22Rv1 (cell line): ENCODE results near the gene FGFR1OP2.

Source experiments
- H3K27ac ChIP-seq: fragments of 450-650 bp; 2 replicates; pipeline ENCODE4 v1.5.1; 2017
- ZFX ChIP-seq: fragments of 450-650 bp; IDR thresholded peaks from 2 replicates; pipeline ENCODE4 v1.6.1; 2017; ENCODE audit warnings: antibody characterized with exemption, borderline replicate concordance
- TF ChIP-seq, protein P1 (sequence below): fragments of 450-650 bp; IDR thresholded peaks from 2 replicates; pipeline ENCODE4 v1.5.1; 2017; ENCODE audit warnings: mild to moderate bottlenecking

FGFR1OP2 gene

GRCh38 chr12:26906704-26907103, 31.6 kb upstream of the FGFR1OP2 start:
- no peak for TF ChIP-seq ZFX
- TF ChIP-seq, protein P1, sequence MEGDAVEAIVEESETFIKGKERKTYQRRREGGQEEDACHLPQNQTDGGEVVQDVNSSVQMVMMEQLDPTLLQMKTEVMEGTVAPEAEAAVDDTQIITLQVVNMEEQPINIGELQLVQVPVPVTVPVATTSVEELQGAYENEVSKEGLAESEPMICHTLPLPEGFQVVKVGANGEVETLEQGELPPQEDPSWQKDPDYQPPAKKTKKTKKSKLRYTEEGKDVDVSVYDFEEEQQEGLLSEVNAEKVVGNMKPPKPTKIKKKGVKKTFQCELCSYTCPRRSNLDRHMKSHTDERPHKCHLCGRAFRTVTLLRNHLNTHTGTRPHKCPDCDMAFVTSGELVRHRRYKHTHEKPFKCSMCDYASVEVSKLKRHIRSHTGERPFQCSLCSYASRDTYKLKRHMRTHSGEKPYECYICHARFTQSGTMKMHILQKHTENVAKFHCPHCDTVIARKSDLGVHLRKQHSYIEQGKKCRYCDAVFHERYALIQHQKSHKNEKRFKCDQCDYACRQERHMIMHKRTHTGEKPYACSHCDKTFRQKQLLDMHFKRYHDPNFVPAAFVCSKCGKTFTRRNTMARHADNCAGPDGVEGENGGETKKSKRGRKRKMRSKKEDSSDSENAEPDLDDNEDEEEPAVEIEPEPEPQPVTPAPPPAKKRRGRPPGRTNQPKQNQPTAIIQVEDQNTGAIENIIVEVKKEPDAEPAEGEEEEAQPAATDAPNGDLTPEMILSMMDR = no peak
- no peak overlapping the region for H3K27ac ChIP-seq

DNA sequence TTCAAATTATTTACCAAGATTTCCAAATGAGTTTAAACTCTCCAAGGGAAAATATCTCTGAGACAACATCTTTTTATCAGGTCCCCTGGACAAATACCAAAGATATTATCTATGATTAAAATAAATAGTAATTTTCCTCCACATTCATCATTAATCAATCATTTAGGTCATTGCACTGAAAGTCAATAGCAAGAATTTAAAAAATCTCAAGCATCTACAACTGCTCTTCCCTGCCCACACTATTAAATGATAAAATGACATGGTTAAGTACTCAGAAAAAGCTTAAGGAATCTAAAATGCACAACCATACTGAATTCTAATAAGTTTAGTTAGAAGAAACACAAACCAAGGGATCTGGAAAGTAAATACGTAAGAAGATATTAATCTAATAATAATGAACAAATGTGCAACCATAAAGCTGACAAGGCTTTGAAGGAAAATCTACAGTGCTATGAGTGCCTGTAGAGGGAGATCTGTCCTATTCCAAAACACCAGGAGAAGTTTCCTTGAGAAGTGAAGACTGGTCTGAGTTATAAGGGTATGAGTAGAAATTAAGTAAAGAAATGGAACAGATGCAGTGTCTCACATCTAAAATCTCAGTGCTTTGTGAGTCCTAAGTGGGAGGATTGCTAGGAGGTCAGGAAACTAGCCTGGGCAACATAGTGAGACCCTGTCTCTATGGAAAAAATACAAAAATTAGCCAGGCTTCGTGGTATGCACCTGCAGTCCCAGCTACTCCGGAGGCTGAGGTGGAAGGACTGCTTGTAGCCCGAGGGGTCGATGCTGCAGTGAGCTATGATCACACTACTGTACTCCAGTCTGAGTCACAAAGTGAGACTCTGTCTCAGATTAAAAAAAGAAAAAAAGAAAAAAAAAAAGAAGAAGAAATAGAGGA, 19.7 kb upstream of the FGFR1OP2 start:
- TF ChIP-seq ZFX = no peak
- TF ChIP-seq, protein P1 = no peak; the same call in 1 of the 2 replicates
- no peak overlapping the region for H3K27ac ChIP-seq

DNA sequence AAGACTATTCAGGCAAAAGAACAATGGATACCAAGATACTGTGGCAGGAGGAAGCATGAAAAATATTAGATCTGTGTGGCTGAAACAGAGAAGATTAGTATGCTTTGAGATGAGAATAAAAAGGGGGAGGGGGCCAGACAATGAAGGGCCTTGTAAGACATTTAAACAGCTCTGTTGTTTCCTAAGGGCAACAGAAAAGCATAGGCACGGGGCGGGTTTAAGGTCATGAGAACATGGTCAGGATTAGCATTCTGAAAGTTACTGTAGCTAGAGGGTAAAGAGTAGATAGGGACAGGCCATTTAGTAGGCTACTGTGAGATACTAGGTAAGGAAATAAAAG, 19.1 kb upstream of the FGFR1OP2 start:
- no peak overlapping the region for H3K27ac ChIP-seq
- TF ChIP-seq ZFX = no peak
- TF ChIP-seq, protein P1 = no peak

- no peak overlapping the region for H3K27ac ChIP-seq
- TF ChIP-seq, protein P1 = no peak
- TF ChIP-seq ZFX = no peak
Measured at GRCh38 chr12:26921886-26922285, 16.4 kb upstream of the FGFR1OP2 start.

DNA sequence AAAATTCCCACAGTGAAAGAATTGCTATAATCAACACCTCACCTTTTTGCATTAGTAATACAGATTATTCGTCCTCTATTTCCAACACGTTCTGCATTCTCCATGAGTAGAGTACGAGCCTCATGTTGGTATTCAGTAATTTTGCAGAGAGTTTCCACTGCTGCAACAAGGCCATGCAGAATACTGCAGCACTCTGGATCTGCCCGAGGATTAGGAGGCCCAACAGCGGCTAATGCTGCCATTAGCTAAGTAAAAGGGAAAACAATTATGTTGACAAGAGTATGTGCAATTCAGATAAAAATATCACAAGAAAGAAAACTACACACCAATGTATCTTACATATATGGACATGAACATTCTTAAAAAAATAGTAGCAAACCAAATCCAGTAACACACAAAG, 9.6 kb upstream of the FGFR1OP2 start:
- H3K27ac ChIP-seq = no peak overlapping the region
- TF ChIP-seq ZFX = no peak
- TF ChIP-seq, protein P1 = no peak

GRCh38 chr12:26929590-26929989, 8.7 kb upstream of the FGFR1OP2 start:
- TF ChIP-seq ZFX = no peak
- TF ChIP-seq, protein P1 = no peak
- no peak overlapping the region for H3K27ac ChIP-seq

DNA sequence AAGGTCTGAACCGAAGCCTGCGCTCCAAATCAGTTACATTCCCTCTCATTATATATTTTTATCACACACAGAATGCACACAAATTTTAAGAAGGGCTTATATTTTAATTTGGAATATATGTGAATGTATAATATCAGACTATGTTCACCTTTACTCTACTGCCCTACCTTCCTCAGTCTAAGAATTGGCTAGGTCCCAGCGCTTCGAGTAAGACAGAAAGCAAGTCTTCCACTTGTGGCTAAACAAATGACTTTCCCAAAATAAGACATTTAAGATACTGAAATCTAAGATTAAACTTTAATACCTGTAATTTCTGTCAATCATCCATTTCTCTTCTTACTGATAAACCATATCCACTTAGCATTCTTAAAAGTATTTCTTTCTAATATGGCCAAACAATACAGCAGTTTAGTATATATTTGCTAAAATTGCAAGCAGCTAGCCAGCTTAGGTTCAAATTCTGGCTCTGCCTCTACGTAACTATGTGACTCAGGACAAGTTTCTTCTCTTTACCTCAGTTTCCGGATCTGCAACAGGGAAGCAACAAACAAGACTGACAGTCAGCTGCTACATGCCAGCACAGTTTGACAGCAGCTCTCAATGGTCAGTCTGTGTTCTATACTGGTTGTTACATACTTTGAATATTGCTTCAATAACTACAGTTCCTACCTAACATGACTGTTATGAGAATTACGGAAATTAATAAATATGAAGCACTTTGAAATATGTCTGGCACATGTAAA, 2.5 kb upstream of the FGFR1OP2 start:
- no peak overlapping the region for H3K27ac ChIP-seq
- TF ChIP-seq, protein P1 = no peak
